Measurements from ENCODE around the gene ZNF362. TPM values are rescaled to one million over a fixed set of nuclear protein-coding genes. Genes with fewer than 3 reads are reported as not detected.

Gene ZNF362, protein sequence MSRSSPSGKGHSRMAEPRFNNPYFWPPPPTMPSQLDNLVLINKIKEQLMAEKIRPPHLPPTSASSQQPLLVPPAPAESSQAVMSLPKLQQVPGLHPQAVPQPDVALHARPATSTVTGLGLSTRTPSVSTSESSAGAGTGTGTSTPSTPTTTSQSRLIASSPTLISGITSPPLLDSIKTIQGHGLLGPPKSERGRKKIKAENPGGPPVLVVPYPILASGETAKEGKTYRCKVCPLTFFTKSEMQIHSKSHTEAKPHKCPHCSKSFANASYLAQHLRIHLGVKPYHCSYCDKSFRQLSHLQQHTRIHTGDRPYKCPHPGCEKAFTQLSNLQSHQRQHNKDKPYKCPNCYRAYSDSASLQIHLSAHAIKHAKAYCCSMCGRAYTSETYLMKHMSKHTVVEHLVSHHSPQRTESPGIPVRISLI
- total RNA-seq = 10 to 100 TPM; 10.1 to 31.2 TPM
- polyA plus RNA-seq (ENCODE audit: insufficient read length in 2 of 2) = 10 to 100 TPM; 61.5 to 70.1 TPM
- long read RNA-seq, donor 1, partial matches to known transcripts = 11 of 16 reads
- long read RNA-seq, donor 1, other reads (novel, unspliced or antisense) = 0 of 16 reads
- long read RNA-seq, donor 2, transcript ZNF362-203 (4 exons, 712 nt) = major isoform, 5 of 19 reads
- long read RNA-seq, donor 2, partial matches to known transcripts = 6 of 19 reads
- long read RNA-seq, donor 2, other reads (novel, unspliced or antisense) = 5 of 19 reads
- long read RNA-seq, donor 3, partial matches to known transcripts = 9 of 12 reads
- long read RNA-seq, donor 3, other reads (novel, unspliced or antisense) = 0 of 12 reads
- long read RNA-seq, donor 4, partial matches to known transcripts = 38 of 41 reads
- long read RNA-seq, donor 4, other reads (novel, unspliced or antisense) = 0 of 41 reads

GRCh38 chr1:33256471-33257206 lies at the start of gene ZNF362:
TSS of gene ZNF362 (plus strand) at chr1:33256492. CDS start at chr1:33270575, 14,083 bp downstream.
- no peaks in the 10 kb centered on the region for H3K27me3 ChIP-seq (ENCODE audit: control insufficient read depth, insufficient read depth, low read length)
- under 1% methylated on average over 80 of the region's 88 CpGs for WGBS (ENCODE audit: insufficient coverage)
- H3K4me1 ChIP-seq (ENCODE audit: control insufficient read depth, insufficient read depth, low read length) = peaks cover 44% of the 10 kb centered on the region
- no peaks in the 10 kb centered on the region for H3K9me3 ChIP-seq (ENCODE audit: control insufficient read depth, insufficient read depth, low read length)
- DNase-seq (ENCODE audit: low read depth in 4 of 6, low spot score in 6 of 6) = peak in 5 of 6 donors; percentile 24 to 85 (median 49)
- H3K27ac ChIP-seq (ENCODE audit: low read depth, low read length) = peak within 1 kb of the TSS; percentile 86
- peaks cover 4% of the 10 kb centered on the region for H3K36me3 ChIP-seq (ENCODE audit: control insufficient read depth, insufficient read depth, low read length)
- H3K4me3 ChIP-seq (ENCODE audit: low read depth, low read length) = peak within 1 kb of the TSS; percentile 71

DNA sequence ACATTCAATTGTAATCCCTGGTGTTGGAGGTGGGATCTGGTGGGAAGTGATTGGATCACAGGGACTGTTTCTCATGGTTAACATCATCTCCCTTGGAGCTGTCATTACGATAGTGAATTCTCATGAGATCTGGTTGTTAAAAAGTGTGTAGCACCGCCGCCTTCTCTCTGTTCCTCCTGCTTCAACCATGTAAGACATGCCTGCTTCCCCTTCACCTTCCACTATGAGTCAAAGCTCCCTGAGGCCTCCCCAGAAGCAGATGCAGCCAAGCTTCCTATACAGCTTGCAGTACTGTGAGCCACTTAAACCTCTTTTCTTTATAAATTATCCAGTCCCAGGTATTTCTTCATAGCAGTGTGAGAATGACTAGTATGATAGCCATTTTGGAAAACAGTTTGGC lies 44.3 kb upstream of the ZNF362 start:
- WGBS (ENCODE audit: insufficient coverage) = 100% methylated on average over 1 of the region's 3 CpGs
- Histone ChIP-seq H3K27ac (ENCODE audit: low read depth, low read length) (no peak overlapping the region), H3K9me3 (ENCODE audit: control insufficient read depth, insufficient read depth, low read length) (no peaks in the 10 kb centered on the region), H3K36me3 (ENCODE audit: control insufficient read depth, insufficient read depth, low read length) (no peaks in the 10 kb centered on the region), H3K4me3 (ENCODE audit: low read depth, low read length) (no peak overlapping the region), H3K27me3 (ENCODE audit: control insufficient read depth, insufficient read depth, low read length) (no peaks in the 10 kb centered on the region), H3K4me1 (ENCODE audit: control insufficient read depth, insufficient read depth, low read length) (no peaks in the 10 kb centered on the region)
- DNase-seq (ENCODE audit: low read depth in 4 of 6, low spot score in 6 of 6) = no peak

- H3K27me3 ChIP-seq (ENCODE audit: control insufficient read depth, insufficient read depth, low read length) = no peaks in the 10 kb centered on the region
- no peak for DNase-seq (ENCODE audit: low read depth in 4 of 6, low spot score in 6 of 6)
- H3K4me3 ChIP-seq (ENCODE audit: low read depth, low read length) = no peak overlapping the region
- no peak overlapping the region for H3K27ac ChIP-seq (ENCODE audit: low read depth, low read length)
- no peaks in the 10 kb centered on the region for H3K4me1 ChIP-seq (ENCODE audit: control insufficient read depth, insufficient read depth, low read length)
- no peaks in the 10 kb centered on the region for H3K36me3 ChIP-seq (ENCODE audit: control insufficient read depth, insufficient read depth, low read length)
- 79% methylated on average over 5 of the region's 7 CpGs for WGBS (ENCODE audit: insufficient coverage)
- H3K9me3 ChIP-seq (ENCODE audit: control insufficient read depth, insufficient read depth, low read length) = peaks cover 6% of the 10 kb centered on the region
Observed at GRCh38 chr1:33219886-33220661, 36.2 kb upstream of the ZNF362 start.

- peaks cover 6% of the 10 kb centered on the region for H3K9me3 ChIP-seq (ENCODE audit: control insufficient read depth, insufficient read depth, low read length)
- H3K27me3 ChIP-seq (ENCODE audit: control insufficient read depth, insufficient read depth, low read length) = no peaks in the 10 kb centered on the region
- WGBS (ENCODE audit: insufficient coverage) = 65% methylated on average over 12 of the region's 12 CpGs
- no peak for DNase-seq (ENCODE audit: low read depth in 4 of 6, low spot score in 6 of 6)
- H3K4me1 ChIP-seq (ENCODE audit: control insufficient read depth, insufficient read depth, low read length) = no peaks in the 10 kb centered on the region
- no peaks in the 10 kb centered on the region for H3K36me3 ChIP-seq (ENCODE audit: control insufficient read depth, insufficient read depth, low read length)
- no peak overlapping the region for H3K4me3 ChIP-seq (ENCODE audit: low read depth, low read length)
- H3K27ac ChIP-seq (ENCODE audit: low read depth, low read length) = no peak overlapping the region
Observed at GRCh38 chr1:33220676-33221384, 35.5 kb upstream of the ZNF362 start.

GRCh38 chr1:33221385-33221758 lies 34.9 kb upstream of the ZNF362 start:
- Histone ChIP-seq H3K4me1 (ENCODE audit: control insufficient read depth, insufficient read depth, low read length) (no peaks in the 10 kb centered on the region), H3K27me3 (ENCODE audit: control insufficient read depth, insufficient read depth, low read length) (no peaks in the 10 kb centered on the region), H3K36me3 (ENCODE audit: control insufficient read depth, insufficient read depth, low read length) (no peaks in the 10 kb centered on the region), H3K4me3 (ENCODE audit: low read depth, low read length) (no peak overlapping the region), H3K9me3 (ENCODE audit: control insufficient read depth, insufficient read depth, low read length) (peaks cover 6% of the 10 kb centered on the region), H3K27ac (ENCODE audit: low read depth, low read length) (no peak overlapping the region)
- DNase-seq (ENCODE audit: low read depth in 4 of 6, low spot score in 6 of 6) = no peak
- WGBS (ENCODE audit: insufficient coverage) = 82% methylated on average over 1 of the region's 2 CpGs

DNA sequence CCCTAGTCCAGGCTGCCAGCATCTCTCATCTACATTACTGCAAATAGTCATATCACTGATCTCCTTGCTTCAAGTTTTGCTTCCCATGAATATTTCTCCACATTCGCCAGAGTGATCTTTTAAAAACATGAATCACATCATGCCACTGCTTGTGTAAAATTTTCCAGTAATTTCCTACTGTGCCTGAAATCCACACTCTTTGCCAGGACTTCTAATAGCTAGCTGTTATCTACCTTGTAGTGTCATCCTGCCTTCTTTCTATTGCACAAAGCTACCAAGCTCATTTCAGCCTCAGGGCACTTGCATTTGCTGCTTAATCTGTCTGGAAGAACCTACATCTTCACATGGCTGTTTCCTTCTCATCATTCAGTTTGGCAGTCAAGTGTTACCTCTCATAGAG lies 33.9 kb upstream of the ZNF362 start:
- Histone ChIP-seq H3K36me3 (ENCODE audit: control insufficient read depth, insufficient read depth, low read length) (no peaks in the 10 kb centered on the region), H3K4me1 (ENCODE audit: control insufficient read depth, insufficient read depth, low read length) (no peaks in the 10 kb centered on the region), H3K27ac (ENCODE audit: low read depth, low read length) (no peak overlapping the region), H3K9me3 (ENCODE audit: control insufficient read depth, insufficient read depth, low read length) (peaks cover 6% of the 10 kb centered on the region), H3K27me3 (ENCODE audit: control insufficient read depth, insufficient read depth, low read length) (no peaks in the 10 kb centered on the region), H3K4me3 (ENCODE audit: low read depth, low read length) (no peak overlapping the region)
- WGBS (ENCODE audit: insufficient coverage) = 79% methylated on average over 1 of the region's 1 CpG
- no peak for DNase-seq (ENCODE audit: low read depth in 4 of 6, low spot score in 6 of 6)

- no peaks in the 10 kb centered on the region for H3K27me3 ChIP-seq (ENCODE audit: control insufficient read depth, insufficient read depth, low read length)
- no peak overlapping the region for H3K4me3 ChIP-seq (ENCODE audit: low read depth, low read length)
- no CpG with 5 or more reads among the region's 2 CpGs for whole genome bisulfite sequencing (ENCODE audit: insufficient coverage)
- H3K36me3 ChIP-seq (ENCODE audit: control insufficient read depth, insufficient read depth, low read length) = no peaks in the 10 kb centered on the region
- H3K9me3 ChIP-seq (ENCODE audit: control insufficient read depth, insufficient read depth, low read length) = peaks cover 6% of the 10 kb centered on the region
- no peaks in the 10 kb centered on the region for H3K4me1 ChIP-seq (ENCODE audit: control insufficient read depth, insufficient read depth, low read length)
- H3K27ac ChIP-seq (ENCODE audit: low read depth, low read length) = no peak overlapping the region
- DNase-seq (ENCODE audit: low read depth in 4 of 6, low spot score in 6 of 6) = no peak
Observed at GRCh38 chr1:33224166-33224707, 32.1 kb upstream of the ZNF362 start.

- no peaks in the 10 kb centered on the region for H3K36me3 ChIP-seq (ENCODE audit: control insufficient read depth, insufficient read depth, low read length)
- DNase-seq (ENCODE audit: low read depth in 4 of 6, low spot score in 6 of 6) = no peak
- no CpG with 5 or more reads among the region's 1 CpG for WGBS (ENCODE audit: insufficient coverage)
- H3K4me3 ChIP-seq (ENCODE audit: low read depth, low read length) = no peak overlapping the region
- no peaks in the 10 kb centered on the region for H3K4me1 ChIP-seq (ENCODE audit: control insufficient read depth, insufficient read depth, low read length)
- no peaks in the 10 kb centered on the region for H3K27me3 ChIP-seq (ENCODE audit: control insufficient read depth, insufficient read depth, low read length)
- H3K27ac ChIP-seq (ENCODE audit: low read depth, low read length) = no peak overlapping the region
- peaks cover 6% of the 10 kb centered on the region for H3K9me3 ChIP-seq (ENCODE audit: control insufficient read depth, insufficient read depth, low read length)
Observed at GRCh38 chr1:33225586-33225985, 30.7 kb upstream of the ZNF362 start.
